ENCODE data around the gene SMOC2.

DNA sequence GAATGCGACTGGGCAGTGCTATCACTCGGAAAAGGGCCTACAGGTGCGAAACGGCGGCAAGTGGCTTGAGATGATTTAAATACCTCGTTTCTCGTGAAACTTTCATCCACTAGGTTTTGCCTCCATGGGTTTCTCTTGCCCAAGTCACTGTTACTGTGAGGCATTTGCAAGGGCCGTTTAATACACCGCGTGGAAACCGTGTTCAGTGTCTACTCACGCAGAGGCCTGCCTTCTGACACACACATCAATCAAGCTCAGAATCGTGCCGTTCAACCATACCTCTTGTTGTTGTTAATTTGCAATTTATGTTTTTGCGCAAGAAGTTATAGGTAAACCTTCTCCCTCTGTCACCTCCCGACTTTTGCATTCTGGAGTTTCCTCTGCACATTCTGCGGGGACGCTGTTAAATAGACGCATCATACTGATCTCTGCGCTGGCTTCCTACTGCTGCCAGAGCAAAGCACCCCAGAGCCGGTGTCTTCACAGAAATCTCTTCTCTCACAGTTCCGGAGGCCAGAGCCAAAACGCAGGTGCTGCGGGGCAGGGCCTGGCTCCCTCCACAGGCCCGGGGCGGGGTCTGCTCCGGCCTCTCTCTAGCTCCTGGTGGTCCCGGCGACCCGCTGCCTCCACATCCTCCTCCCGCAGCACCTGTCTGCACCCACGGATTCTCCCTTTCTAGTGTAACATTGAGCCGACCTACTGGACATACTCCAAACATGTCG is 251.4 kb downstream of the SMOC2 start:
- TF ChIP-seq GATA2 (IDR thresholded peaks at IDR 0.05; ENCODE audit: low read depth, low read length): no peak
- TF ChIP-seq GATA3 (IDR thresholded peaks at IDR 0.05; ENCODE audit: low read depth, low read length): no peak

Measured in SH-SY5Y (cell line).